HG03575 (cell line): Measurements from ENCODE around the gene CLCA1.

ENCODE experiments used
- ATAC-seq: cut with Tn5 transposase; IDR thresholded peaks from one replicate; pipeline ENCODE4 v1.9.1; 2021; ENCODE audit not compliant: unreplicated experiment, insufficient number of reproducible peaks, low FRiP score; ENCODE audit errors: extremely low read depth

Gene CLCA1

DNA sequence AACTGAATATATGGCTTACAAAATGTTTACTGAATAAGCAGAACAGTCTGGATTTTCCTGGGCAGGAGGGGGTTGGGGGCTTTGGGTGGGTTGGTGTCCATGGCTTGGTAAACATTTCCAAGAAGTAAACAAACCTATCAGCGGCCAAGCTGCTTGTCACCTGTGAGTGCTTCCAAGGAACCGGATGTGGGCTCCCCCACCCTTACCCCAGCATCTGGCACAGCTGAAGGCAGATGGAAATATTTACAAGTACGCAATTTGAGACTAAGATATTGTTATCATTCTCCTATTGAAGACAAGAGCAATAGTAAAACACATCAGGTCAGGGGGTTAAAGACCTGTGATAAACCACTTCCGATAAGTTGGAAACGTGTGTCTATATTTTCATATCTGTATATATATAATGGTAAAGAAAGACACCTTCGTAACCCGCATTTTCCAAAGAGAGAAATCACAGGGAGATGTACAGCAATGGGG, at the start of gene CLCA1:
Gene CLCA1 (plus strand): TSS at position 427 of the 477 bp plus-strand sequence. CDS start 45 bp downstream, at position 472.
- ATAC-seq = no peak

DNA sequence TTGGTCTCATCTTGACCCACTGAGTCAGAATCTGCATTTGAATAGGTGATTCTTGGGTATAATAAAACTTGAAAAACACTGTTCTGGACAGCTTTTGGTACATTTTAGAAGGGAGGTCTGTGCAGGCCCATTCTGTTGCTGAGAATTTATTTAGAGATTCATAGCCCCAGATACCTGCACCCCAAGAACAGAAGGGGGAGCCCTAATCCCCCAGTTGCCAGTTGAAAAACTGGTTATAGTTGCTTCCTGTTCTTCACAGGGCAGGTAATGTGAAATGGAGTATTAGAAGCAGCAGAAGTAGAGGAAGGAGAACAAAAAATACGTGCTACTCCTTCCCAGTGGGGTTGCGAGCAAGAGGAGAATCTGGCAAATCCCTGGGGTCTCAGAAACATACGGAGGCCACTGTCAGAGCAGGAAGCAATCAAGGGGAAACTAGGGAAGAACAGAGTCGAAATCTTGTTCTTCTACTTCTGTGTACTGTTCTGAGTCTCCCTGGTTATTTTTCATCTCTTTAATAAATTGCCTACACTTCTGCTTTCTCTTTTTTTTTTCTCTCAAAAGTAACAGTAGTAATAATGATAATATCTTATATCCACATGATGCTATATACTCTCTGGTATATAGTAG, 49.3 kb upstream of the CLCA1 start:
- no peak for ATAC-seq

- ATAC-seq = no peak
Measured at GRCh38 chr1:86421601-86422280, 47.0 kb upstream of the CLCA1 start.

DNA sequence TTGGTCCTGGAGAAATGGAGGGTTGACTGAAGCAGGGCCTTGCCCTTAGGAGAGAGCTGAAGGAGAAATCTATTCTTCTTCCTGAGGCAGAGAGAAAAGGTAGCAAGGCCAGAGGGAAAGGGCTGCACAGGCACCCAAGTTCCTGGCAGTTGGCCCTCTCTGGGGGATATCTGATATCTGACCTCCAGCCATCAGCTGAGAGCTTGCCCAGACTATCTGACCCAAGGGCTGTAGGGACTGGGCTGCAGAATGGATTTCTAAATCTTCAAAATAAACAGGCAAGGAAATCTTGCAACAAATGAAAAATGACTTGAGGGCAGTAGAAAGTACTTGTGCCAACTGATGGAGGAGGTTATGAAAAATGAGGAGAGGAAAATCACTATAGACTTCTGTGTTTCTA, 45.3 kb upstream of the CLCA1 start:
- ATAC-seq = no peak

DNA sequence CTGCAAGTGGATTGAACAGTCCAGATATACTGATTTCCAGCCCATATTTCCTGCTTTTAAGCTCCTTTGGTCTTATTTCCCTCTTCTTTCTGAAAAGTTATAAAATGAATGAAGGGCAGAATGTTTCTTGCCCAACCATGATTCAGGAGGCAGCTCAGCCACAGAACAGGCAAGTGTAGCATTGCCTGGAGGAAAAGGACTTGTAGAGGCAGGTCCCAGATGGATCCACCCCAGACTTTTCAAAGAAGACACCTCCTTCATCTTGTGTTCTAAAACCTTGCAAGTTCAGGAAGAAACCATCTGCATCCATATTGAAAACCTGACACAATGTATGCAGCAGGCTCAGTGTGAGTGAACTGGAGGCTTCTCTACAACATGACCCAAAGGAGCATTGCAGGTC, 44.9 kb upstream of the CLCA1 start, which contains the start of gene CLCA2:
Gene CLCA2 (plus strand): TSS at position 299 of the 400 bp plus-strand sequence. CDS start 77 bp downstream, at position 376.
- no peak for ATAC-seq

GRCh38 chr1:86429122-86429725, 39.5 kb upstream of the CLCA1 start:
- no peak for ATAC-seq

DNA sequence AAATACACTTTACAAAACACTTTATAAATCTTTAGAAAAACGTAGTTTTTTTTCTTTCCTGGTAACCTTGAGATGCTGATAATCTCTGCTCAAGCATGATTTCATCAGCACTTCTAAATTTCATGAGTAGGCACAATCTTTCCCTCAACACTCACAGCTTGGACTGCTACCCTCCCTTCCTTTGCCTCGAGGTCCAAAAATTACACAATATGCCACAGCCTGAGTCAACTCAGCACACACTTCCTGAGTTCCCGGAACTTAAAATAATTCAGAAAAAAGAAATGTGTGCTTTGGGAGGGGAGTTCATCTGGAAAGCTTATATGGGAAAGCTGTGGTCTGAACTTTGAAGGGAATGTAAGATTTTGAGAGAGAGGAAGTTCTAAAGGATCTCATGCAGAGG, 38.9 kb upstream of the CLCA1 start:
- ATAC-seq = no peak

GRCh38 chr1:86430376-86430775, 38.4 kb upstream of the CLCA1 start:
- ATAC-seq = no peak

DNA sequence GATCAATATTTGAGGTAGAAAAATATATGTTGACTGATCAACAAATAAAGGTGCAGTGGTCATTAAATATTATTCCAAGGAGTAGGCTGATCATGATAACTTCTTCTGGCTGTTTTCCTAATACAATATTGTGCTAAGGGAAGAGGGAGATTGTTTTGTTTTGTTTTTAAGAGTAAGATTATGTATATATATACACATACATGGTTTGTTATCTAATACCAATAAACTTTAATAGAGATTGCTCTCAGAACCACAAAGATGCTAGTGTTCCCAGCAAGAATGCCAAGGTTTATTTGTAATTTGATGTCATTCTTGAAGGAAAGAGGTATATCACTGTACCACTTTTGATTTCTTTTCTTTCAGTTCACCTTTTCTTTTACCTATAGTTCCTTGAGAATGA, 34.7 kb upstream of the CLCA1 start:
- no peak for ATAC-seq

DNA sequence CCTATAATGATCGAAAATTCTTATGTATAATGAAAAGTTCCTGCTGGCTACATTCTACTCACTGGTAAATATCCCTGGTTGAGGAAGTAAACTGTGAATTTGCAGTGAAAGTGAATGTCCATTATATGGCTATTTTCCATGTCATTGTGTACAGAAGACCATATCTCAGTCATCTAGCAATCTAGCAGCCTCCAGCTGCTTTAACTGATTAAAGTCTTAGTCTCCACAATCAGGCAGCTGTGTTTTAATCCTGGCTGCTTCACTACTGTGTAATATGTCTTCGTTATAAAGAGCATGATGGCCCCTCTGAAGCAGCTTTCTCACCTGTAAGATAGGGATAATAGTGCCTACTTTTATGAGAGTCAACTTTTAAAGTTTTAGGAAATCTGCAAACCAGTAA, 33.4 kb upstream of the CLCA1 start:
- no peak for ATAC-seq

DNA sequence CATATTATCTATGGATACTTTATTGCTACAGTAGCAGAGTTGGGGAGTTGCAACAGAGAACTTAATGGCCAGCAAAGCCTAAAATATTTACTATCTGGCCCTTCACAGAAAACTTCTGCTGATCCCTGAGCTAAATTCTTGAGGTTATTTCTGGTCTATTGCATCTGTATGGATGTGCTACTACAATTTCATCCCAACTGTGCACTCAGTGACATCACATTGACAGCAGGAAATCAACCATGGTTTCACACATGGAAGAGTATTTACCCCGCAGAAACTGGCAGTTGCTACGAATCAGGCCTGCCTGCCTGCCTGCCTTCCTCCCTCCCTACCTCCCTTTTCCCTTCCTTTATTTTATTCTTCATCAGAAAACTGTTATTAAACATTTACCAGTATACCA, 32.7 kb upstream of the CLCA1 start:
- no peak for ATAC-seq

- ATAC-seq = no peak
Measured at GRCh38 chr1:86441581-86441980, 27.1 kb upstream of the CLCA1 start.

DNA sequence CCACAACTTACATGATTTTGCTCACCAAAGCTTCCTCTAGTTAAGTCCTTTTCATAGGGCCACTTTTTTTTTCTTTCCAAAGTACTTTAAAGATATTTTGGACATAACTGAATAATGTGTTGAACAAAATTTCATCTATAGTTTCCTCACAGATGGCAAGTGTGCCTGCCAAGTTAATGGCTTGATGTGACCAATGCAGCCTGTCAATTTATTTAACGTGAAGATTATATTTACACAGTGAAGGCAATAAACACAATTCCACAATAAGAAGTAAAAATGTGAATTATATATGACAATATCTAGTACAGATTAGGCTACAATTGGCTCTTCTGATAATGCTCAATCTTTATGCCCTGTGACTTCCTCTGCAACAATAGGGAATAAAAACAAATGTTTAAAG, 26.7 kb upstream of the CLCA1 start:
- no peak for ATAC-seq

- no peak for ATAC-seq
Measured at GRCh38 chr1:86445919-86446318, 22.8 kb upstream of the CLCA1 start.

GRCh38 chr1:86447198-86447790, 21.4 kb upstream of the CLCA1 start:
- no peak for ATAC-seq

- ATAC-seq = no peak
Measured at GRCh38 chr1:86448670-86449069, 20.1 kb upstream of the CLCA1 start.

- ATAC-seq = no peak
Measured at GRCh38 chr1:86449103-86449502, 19.6 kb upstream of the CLCA1 start.

DNA sequence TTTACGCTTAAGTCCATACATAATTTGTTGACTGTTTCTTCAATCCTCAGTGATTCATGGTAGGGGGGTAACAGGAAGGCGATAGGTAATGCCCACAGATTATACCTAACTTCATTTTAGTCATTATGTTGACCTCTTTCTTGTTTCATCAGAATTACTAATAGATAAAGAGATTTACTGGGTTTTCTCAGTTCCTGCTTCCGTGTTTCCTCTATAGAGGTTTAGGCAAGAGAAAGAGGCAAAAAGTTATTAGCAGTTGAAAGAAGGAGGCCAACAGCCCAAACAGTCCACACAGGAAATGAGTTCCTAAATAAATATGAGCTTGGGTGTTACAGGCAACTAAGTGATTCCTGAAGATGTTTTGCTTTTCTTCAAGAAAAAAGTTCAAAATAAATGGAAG, 17.9 kb upstream of the CLCA1 start:
- no peak for ATAC-seq

GRCh38 chr1:86453664-86454063, 15.1 kb upstream of the CLCA1 start:
- no peak for ATAC-seq

- no peak for ATAC-seq
Measured at GRCh38 chr1:86455073-86455472, 13.7 kb upstream of the CLCA1 start.
